ENCODE data around the gene MDGA2.

The MDGA2 gene

GRCh38 chr14:47619392-47619791 is 56.0 kb downstream of the MDGA2 start:
- DNase-seq (ENCODE audit: low spot score) = no peak

GRCh38 chr14:47606566-47606965 is 68.8 kb downstream of the MDGA2 start:
- no peak for DNase-seq (ENCODE audit: low spot score)

- no peak for DNase-seq (ENCODE audit: low spot score)
These were observed 78.5 kb downstream of the MDGA2 start for GRCh38 chr14:47596860-47597259.

- no peak for DNase-seq (ENCODE audit: low spot score)
These were observed 79.2 kb downstream of the MDGA2 start for GRCh38 chr14:47596232-47596631.

GRCh38 chr14:47595552-47595951 is 79.9 kb downstream of the MDGA2 start:
- no peak for DNase-seq (ENCODE audit: low spot score)

GRCh38 chr14:47590767-47591495 is 84.5 kb downstream of the MDGA2 start:
- DNase-seq (ENCODE audit: low spot score) = no peak

GRCh38 chr14:47585447-47585846 is 90.0 kb downstream of the MDGA2 start:
- DNase-seq (ENCODE audit: low spot score) = no peak

GRCh38 chr14:47567273-47567672 is 108.1 kb downstream of the MDGA2 start:
- no peak for DNase-seq (ENCODE audit: low spot score)

- DNase-seq (ENCODE audit: low spot score) = no peak
These were observed 117.5 kb downstream of the MDGA2 start for GRCh38 chr14:47557894-47558293.

GRCh38 chr14:47555333-47555732 is 120.1 kb downstream of the MDGA2 start:
- no peak for DNase-seq (ENCODE audit: low spot score)

GRCh38 chr14:47549886-47550285 is 125.5 kb downstream of the MDGA2 start:
- no peak for DNase-seq (ENCODE audit: low spot score)

- no peak for DNase-seq (ENCODE audit: low spot score)
These were observed 131.9 kb downstream of the MDGA2 start for GRCh38 chr14:47543459-47543858.

- no peak for DNase-seq (ENCODE audit: low spot score)
These were observed 133.7 kb downstream of the MDGA2 start for GRCh38 chr14:47541662-47542061.

GRCh38 chr14:47539031-47539461 is 136.4 kb downstream of the MDGA2 start:
- peak; percentile 5 for DNase-seq (ENCODE audit: low spot score)

- no peak for DNase-seq (ENCODE audit: low spot score)
These were observed 139.1 kb downstream of the MDGA2 start for GRCh38 chr14:47536341-47536740.

GRCh38 chr14:47526591-47527244 is 148.7 kb downstream of the MDGA2 start:
- no peak for DNase-seq (ENCODE audit: low spot score)

GRCh38 chr14:47524524-47524923 is 150.9 kb downstream of the MDGA2 start:
- DNase-seq (ENCODE audit: low spot score) = no peak

GRCh38 chr14:47520382-47520781 is 155.0 kb downstream of the MDGA2 start:
- DNase-seq (ENCODE audit: low spot score) = no peak

GRCh38 chr14:47511829-47512228 is 163.6 kb downstream of the MDGA2 start:
- DNase-seq (ENCODE audit: low spot score) = no peak

- DNase-seq (ENCODE audit: low spot score) = no peak
These were observed 165.4 kb downstream of the MDGA2 start for GRCh38 chr14:47509957-47510356.

- DNase-seq (ENCODE audit: low spot score) = no peak
These were observed 167.5 kb downstream of the MDGA2 start for GRCh38 chr14:47507861-47508260.

GRCh38 chr14:47500369-47500768 is 175.0 kb downstream of the MDGA2 start:
- DNase-seq (ENCODE audit: low spot score) = no peak

GRCh38 chr14:47490766-47491165 is 184.6 kb downstream of the MDGA2 start:
- DNase-seq (ENCODE audit: low spot score) = no peak

GRCh38 chr14:47490353-47490752 is 185.1 kb downstream of the MDGA2 start:
- no peak for DNase-seq (ENCODE audit: low spot score)
